ENCODE measurements around the gene G3BP1.

G3BP1 gene

GRCh38 chr5:151738125-151738848 lies 33.5 kb upstream of the G3BP1 start:
- Histone ChIP-seq H3K27ac (no peak overlapping the region), H3K27me3 (ENCODE audit: control insufficient read depth, insufficient read depth, low read length) (no peaks in the 10 kb centered on the region), H2AFZ (no peak overlapping the region), H3K4me1 (peaks cover 4% of the 10 kb centered on the region), H3K79me2 (no peaks in the 10 kb centered on the region), H3K36me3 (ENCODE audit: control insufficient read depth, insufficient read depth, low read length) (no peaks in the 10 kb centered on the region), H3K9ac (no peak overlapping the region), H3K4me3 (ENCODE audit: low read depth, low read length) (no peak overlapping the region), H3K9me3 (ENCODE audit: control insufficient read depth, low read length) (no peaks in the 10 kb centered on the region), H3K4me2 (ENCODE audit: low read length) (no peak overlapping the region)
- no peak for TF ChIP-seq CTCF (IDR thresholded peaks at IDR 0.05)

- no peaks in the 10 kb centered on the region for H3K9me3 ChIP-seq (ENCODE audit: control insufficient read depth, low read length)
- no peaks in the 10 kb centered on the region for H3K79me2 ChIP-seq
- TF ChIP-seq CTCF (IDR thresholded peaks at IDR 0.05): no peak
- H3K9ac ChIP-seq: no peak overlapping the region
- no peak overlapping the region for H2AFZ ChIP-seq
- no peak overlapping the region for H3K4me2 ChIP-seq (ENCODE audit: low read length)
- no peaks in the 10 kb centered on the region for H3K27me3 ChIP-seq (ENCODE audit: control insufficient read depth, insufficient read depth, low read length)
- H3K4me1 ChIP-seq: peaks cover 4% of the 10 kb centered on the region
- H3K4me3 ChIP-seq (ENCODE audit: low read depth, low read length): no peak overlapping the region
- H3K36me3 ChIP-seq (ENCODE audit: control insufficient read depth, insufficient read depth, low read length): no peaks in the 10 kb centered on the region
- H3K27ac ChIP-seq: no peak overlapping the region
These were observed 32.4 kb upstream of the G3BP1 start for GRCh38 chr5:151739395-151739794.

GRCh38 chr5:151739939-151740335 lies 31.8 kb upstream of the G3BP1 start:
- no peaks in the 10 kb centered on the region for H3K79me2 ChIP-seq
- H3K9me3 ChIP-seq (ENCODE audit: control insufficient read depth, low read length): no peaks in the 10 kb centered on the region
- H3K36me3 ChIP-seq (ENCODE audit: control insufficient read depth, insufficient read depth, low read length): no peaks in the 10 kb centered on the region
- peaks cover 4% of the 10 kb centered on the region for H3K4me1 ChIP-seq
- no peak overlapping the region for H2AFZ ChIP-seq
- no peaks in the 10 kb centered on the region for H3K27me3 ChIP-seq (ENCODE audit: control insufficient read depth, insufficient read depth, low read length)
- H3K4me3 ChIP-seq (ENCODE audit: low read depth, low read length): no peak overlapping the region
- H3K4me2 ChIP-seq (ENCODE audit: low read length): no peak overlapping the region
- TF ChIP-seq CTCF (IDR thresholded peaks at IDR 0.05): no peak
- H3K9ac ChIP-seq: no peak overlapping the region
- no peak overlapping the region for H3K27ac ChIP-seq

- Histone ChIP-seq H3K9ac (no peak overlapping the region), H3K36me3 (ENCODE audit: control insufficient read depth, insufficient read depth, low read length) (no peaks in the 10 kb centered on the region), H3K9me3 (ENCODE audit: control insufficient read depth, low read length) (no peaks in the 10 kb centered on the region), H3K79me2 (no peaks in the 10 kb centered on the region), H3K4me1 (peaks cover 4% of the 10 kb centered on the region), H3K4me2 (ENCODE audit: low read length) (no peak overlapping the region), H3K27ac (no peak overlapping the region), H3K4me3 (ENCODE audit: low read depth, low read length) (no peak overlapping the region), H3K27me3 (ENCODE audit: control insufficient read depth, insufficient read depth, low read length) (no peaks in the 10 kb centered on the region), H2AFZ (peak overlapping the region; percentile 7)
- TF ChIP-seq CTCF (IDR thresholded peaks at IDR 0.05): peak; percentile 92
These were observed 31.3 kb upstream of the G3BP1 start for GRCh38 chr5:151740336-151740942.

- H3K4me3 ChIP-seq (ENCODE audit: low read depth, low read length): no peak overlapping the region
- no peak overlapping the region for H3K27ac ChIP-seq
- no peaks in the 10 kb centered on the region for H3K9me3 ChIP-seq (ENCODE audit: control insufficient read depth, low read length)
- no peaks in the 10 kb centered on the region for H3K36me3 ChIP-seq (ENCODE audit: control insufficient read depth, insufficient read depth, low read length)
- no peak overlapping the region for H3K4me2 ChIP-seq (ENCODE audit: low read length)
- no peak for TF ChIP-seq CTCF (IDR thresholded peaks at IDR 0.05)
- no peak overlapping the region for H2AFZ ChIP-seq
- H3K4me1 ChIP-seq: peaks cover 4% of the 10 kb centered on the region
- H3K27me3 ChIP-seq (ENCODE audit: control insufficient read depth, insufficient read depth, low read length): no peaks in the 10 kb centered on the region
- H3K79me2 ChIP-seq: no peaks in the 10 kb centered on the region
- no peak overlapping the region for H3K9ac ChIP-seq
These were observed 30.8 kb upstream of the G3BP1 start for GRCh38 chr5:151740958-151741373.

Measured in parathyroid adenoma (tissue), 2 donors.